Muscle layer of duodenum (tissue), 2 donors: ENCODE data around the gene PTPRG.

ENCODE experiments used
- H3K27ac ChIP-seq: one replicate; pipeline ENCODE4 v1.7.0; 2013; ENCODE audit warnings: mild to moderate bottlenecking, low read length
- H3K27me3 ChIP-seq: one replicate; pipeline ENCODE4 v1.7.0; 2013; ENCODE audit warnings: low read depth, mild to moderate bottlenecking, control low read depth, low read length
- H3K36me3 ChIP-seq, 2 donors: one replicate each; pipeline ENCODE4 v1.7.0; 2013; ENCODE audit warnings: low read length in 2 of 2, control low read depth in 1 of 2, mild to moderate bottlenecking in 1 of 2; ENCODE audit not compliant: insufficient read depth in 2 of 2, control insufficient read depth in 1 of 2
- H3K4me1 ChIP-seq, 2 donors: one replicate each; pipeline ENCODE4 v1.7.0; 2013; ENCODE audit warnings: low read length in 2 of 2, mild to moderate bottlenecking in 2 of 2, control low read depth in 1 of 2, moderate library complexity in 1 of 2; ENCODE audit not compliant: insufficient read depth in 2 of 2, control insufficient read depth in 1 of 2
- H3K4me3 ChIP-seq, 2 donors: one replicate each; pipeline ENCODE4 v1.7.0; 2013; ENCODE audit warnings: low read length in 2 of 2, low read depth in 1 of 2, mild to moderate bottlenecking in 1 of 2
- H3K9me3 ChIP-seq, 2 donors: one replicate each; pipeline ENCODE4 v1.7.0; 2013; ENCODE audit warnings: low read length in 2 of 2, control low read depth in 1 of 2, mild to moderate bottlenecking in 1 of 2; ENCODE audit not compliant: control insufficient read depth in 1 of 2
- donor health status: healthy.

The PTPRG gene

DNA sequence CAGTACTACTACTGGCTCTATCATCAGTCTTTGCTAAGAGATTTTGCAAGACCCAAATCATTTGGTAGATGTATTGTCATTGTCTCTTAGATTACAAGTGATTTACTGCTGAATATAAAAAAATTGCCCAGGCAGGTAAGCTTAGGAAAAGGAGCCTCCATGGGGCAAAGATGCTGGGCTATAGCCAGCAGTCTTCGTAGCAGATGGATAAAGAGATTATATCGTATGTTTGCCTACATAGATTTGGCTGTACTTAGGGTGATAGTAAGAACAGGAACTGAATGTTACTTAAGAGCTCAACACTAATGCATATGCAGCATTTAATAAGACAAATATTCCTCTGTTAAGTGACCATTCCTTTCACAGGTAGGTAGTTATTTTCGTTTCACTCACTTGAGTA lies 48.9 kb downstream of the PTPRG start:
- Histone ChIP-seq H3K9me3 (no peaks in the 10 kb centered on the region), H3K4me1 (no peaks in the 10 kb centered on the region), H3K27ac (no peak overlapping the region), H3K27me3 (no peaks in the 10 kb centered on the region), H3K36me3 (no peaks in the 10 kb centered on the region), H3K4me3 (no peak overlapping the region)

DNA sequence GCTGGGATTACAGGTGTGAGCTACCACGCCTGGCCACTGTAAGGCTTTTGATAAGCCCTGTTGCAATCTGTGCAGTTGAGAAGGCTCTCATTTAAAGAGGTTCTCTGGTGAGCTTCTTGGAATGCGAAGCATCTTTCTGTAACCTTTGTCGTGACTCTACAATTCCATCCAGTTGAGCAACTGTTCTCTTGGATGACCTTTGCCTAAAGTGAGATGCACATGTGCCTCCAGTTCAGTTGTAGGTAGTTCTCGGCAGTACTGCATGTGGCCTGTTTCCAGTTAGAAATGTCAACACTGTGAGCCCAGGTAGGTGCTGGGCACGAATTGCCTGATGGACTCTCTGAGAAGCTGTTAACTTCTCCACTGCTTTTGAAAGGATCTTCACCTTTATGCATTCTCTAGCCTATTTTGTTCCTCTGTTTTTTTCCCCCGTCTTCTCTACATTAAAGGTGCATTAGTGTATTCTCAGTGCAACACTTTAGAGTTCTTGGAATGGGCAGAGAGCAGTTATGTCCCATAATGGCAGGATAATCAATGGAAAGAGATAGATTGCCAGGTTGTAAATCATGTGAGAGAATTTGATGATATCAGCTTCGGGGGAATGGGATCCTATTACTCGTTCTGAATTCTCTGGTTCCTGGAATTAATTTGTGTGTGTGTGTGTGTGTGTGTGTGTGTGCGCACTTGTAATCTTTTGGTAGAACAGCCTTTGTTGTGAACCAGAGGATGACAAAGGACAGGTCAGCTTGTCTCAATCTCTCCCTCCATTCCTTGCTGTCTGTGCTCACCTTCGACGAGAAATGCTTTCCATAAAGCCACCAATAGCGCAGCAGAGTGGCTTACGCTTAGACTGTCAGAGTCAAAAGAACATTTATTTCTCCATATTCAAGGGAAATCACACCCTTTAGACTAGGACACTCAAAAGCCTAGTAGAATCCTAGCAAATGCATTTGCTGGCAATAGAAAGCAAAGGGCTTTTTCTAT lies 51.1 kb downstream of the PTPRG start:
- Histone ChIP-seq H3K36me3 (no peaks in the 10 kb centered on the region), H3K27ac (no peak overlapping the region), H3K4me1 (no peaks in the 10 kb centered on the region), H3K27me3 (no peaks in the 10 kb centered on the region), H3K9me3 (no peaks in the 10 kb centered on the region), H3K4me3 (no peak overlapping the region)

- no peak overlapping the region for H3K27ac ChIP-seq
- no peak overlapping the region for H3K4me3 ChIP-seq
- H3K36me3 ChIP-seq: no peaks in the 10 kb centered on the region
- no peaks in the 10 kb centered on the region for H3K9me3 ChIP-seq
- H3K4me1 ChIP-seq: no peaks in the 10 kb centered on the region
- no peaks in the 10 kb centered on the region for H3K27me3 ChIP-seq
Measured at GRCh38 chr3:61613666-61614065, 52.3 kb downstream of the PTPRG start.

DNA sequence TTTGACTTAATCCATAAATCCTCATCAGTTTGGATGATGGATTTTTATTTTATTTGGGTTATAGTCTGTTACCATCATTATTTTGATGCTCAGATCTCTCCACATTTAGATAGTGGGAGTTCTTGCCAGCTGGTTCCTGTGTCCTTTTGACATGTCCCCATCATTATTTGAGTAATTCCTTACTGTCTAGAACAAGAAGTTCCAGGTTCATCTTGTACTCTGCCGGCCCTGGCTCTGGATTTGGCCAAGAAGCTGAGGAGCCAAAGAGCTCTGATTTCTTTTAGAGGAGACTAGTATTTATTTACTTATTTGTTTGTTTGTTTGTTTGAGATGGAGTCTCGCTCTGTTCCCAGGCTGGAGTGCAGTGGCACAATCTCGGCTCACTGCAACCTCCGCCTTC lies 54.3 kb downstream of the PTPRG start:
- Histone ChIP-seq H3K36me3 (no peaks in the 10 kb centered on the region), H3K9me3 (no peaks in the 10 kb centered on the region), H3K27ac (no peak overlapping the region), H3K4me3 (no peak overlapping the region), H3K27me3 (no peaks in the 10 kb centered on the region), H3K4me1 (no peaks in the 10 kb centered on the region)

DNA sequence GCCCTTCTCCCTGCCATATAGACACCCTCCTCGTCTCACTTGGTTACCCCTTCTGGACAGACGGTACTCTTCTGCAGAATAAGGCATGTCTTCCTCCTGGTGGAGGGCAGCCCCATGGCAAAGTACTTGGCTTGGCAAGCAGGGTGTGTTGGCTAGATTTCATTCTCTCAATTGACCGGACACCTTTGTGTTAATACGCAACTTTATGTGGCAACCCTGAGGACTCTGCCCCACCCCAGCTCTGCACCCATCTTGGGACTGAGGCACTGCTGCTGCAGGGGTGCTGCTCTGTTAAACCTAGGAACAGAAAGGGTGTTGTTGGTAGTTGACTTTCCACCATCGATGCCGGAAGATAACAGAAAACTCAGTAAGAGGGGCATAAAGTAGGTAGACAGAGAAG lies 55.2 kb downstream of the PTPRG start:
- Histone ChIP-seq H3K27me3 (no peaks in the 10 kb centered on the region), H3K9me3 (no peaks in the 10 kb centered on the region), H3K4me1 (no peaks in the 10 kb centered on the region), H3K36me3 (no peaks in the 10 kb centered on the region), H3K4me3 (no peak overlapping the region), H3K27ac (no peak overlapping the region)

DNA sequence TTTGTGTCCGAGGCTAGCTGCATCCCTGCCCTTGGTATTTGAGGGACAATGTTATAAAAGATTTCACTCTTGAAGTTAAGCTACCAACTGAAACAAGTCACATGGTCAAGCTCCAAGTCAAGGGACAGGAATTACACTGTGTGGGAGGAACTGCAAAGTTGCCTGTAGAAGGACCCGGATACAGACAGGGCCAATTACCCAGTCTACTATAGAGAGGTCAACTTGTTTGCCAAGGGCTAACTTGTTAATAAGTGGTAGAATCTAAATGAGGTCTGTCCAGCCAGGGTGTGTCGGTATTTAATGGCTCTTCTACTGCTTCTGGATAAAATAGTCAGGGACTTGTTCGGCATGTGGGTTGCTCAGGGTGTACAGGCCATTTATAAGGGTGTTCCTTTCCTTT lies 55.7 kb downstream of the PTPRG start:
- no peak overlapping the region for H3K27ac ChIP-seq
- no peaks in the 10 kb centered on the region for H3K4me1 ChIP-seq
- no peaks in the 10 kb centered on the region for H3K9me3 ChIP-seq
- H3K27me3 ChIP-seq: no peaks in the 10 kb centered on the region
- H3K4me3 ChIP-seq: no peak overlapping the region
- H3K36me3 ChIP-seq: no peaks in the 10 kb centered on the region

- H3K4me3 ChIP-seq: no peak overlapping the region
- H3K27ac ChIP-seq: no peak overlapping the region
Measured at GRCh38 chr3:61617651-61618050, 56.3 kb downstream of the PTPRG start.

GRCh38 chr3:61618231-61618630 lies 56.9 kb downstream of the PTPRG start:
- no peaks in the 10 kb centered on the region for H3K9me3 ChIP-seq
- H3K27ac ChIP-seq: no peak overlapping the region
- H3K4me1 ChIP-seq: no peaks in the 10 kb centered on the region
- H3K4me3 ChIP-seq: no peak overlapping the region
- no peaks in the 10 kb centered on the region for H3K27me3 ChIP-seq
- H3K36me3 ChIP-seq: no peaks in the 10 kb centered on the region

More at GRCh38 chr3:61617651-61618050, 56.3 kb downstream of the PTPRG start:
- Histone ChIP-seq H3K27me3 (no peaks in the 10 kb centered on the region), H3K4me1 (no peaks in the 10 kb centered on the region), H3K9me3 (no peaks in the 10 kb centered on the region), H3K36me3 (no peaks in the 10 kb centered on the region)

- H3K27me3 ChIP-seq: no peaks in the 10 kb centered on the region
- H3K4me1 ChIP-seq: no peaks in the 10 kb centered on the region
- no peak overlapping the region for H3K27ac ChIP-seq
- no peaks in the 10 kb centered on the region for H3K9me3 ChIP-seq
- H3K4me3 ChIP-seq: no peak overlapping the region
- H3K36me3 ChIP-seq: no peaks in the 10 kb centered on the region
Measured at GRCh38 chr3:61618871-61619270, 57.5 kb downstream of the PTPRG start.

- no peaks in the 10 kb centered on the region for H3K27me3 ChIP-seq
- no peak overlapping the region for H3K4me3 ChIP-seq
- no peak overlapping the region for H3K27ac ChIP-seq
- no peaks in the 10 kb centered on the region for H3K9me3 ChIP-seq
- no peaks in the 10 kb centered on the region for H3K36me3 ChIP-seq
- no peaks in the 10 kb centered on the region for H3K4me1 ChIP-seq
Measured at GRCh38 chr3:61620073-61620472, 58.7 kb downstream of the PTPRG start.

DNA sequence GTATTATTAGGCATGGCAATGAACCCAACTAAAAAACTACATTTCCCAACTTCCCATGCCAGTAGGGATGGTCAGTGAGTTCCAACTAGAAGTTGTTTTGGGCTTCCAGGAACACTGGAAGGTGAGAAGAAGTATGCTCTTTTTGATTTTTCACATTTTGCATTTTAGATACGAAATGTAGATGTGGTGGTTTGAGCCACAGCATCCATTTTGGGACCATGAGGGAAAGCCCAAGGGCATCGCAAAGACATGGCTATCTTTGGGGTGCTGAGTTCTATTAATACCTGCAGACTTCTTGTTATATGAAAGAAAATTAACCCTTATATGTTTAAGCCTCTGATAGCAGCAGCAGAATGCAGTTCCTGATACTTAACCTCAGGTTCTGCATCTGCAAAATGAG lies 62.9 kb downstream of the PTPRG start:
- Histone ChIP-seq H3K27me3 (no peaks in the 10 kb centered on the region), H3K4me1 (peaks cover 0 to 10% of the 10 kb centered on the region in 2 donors), H3K9me3 (no peaks in the 10 kb centered on the region), H3K27ac (no peak overlapping the region), H3K36me3 (no peaks in the 10 kb centered on the region), H3K4me3 (no peak overlapping the region)

- H3K4me3 ChIP-seq: no peak overlapping the region
- H3K4me1 ChIP-seq: peaks cover 0 to 10% of the 10 kb centered on the region in 2 donors
- no peaks in the 10 kb centered on the region for H3K27me3 ChIP-seq
- no peaks in the 10 kb centered on the region for H3K36me3 ChIP-seq
- no peak overlapping the region for H3K27ac ChIP-seq
- H3K9me3 ChIP-seq: no peaks in the 10 kb centered on the region
Measured at GRCh38 chr3:61625429-61625828, 64.1 kb downstream of the PTPRG start.
